Bronchial epithelial cell (primary cell): ENCODE results near the gene CNBP. TPM values are rescaled to one million over a fixed set of nuclear protein-coding genes. Genes with fewer than 3 reads are reported as not detected.
A peak's percentile ranks its signal among the peaks of the same experiment; 100 is the strongest.
"Not testable (repeated sequence)": the region's sequence is repeated elsewhere in the genome, so short reads cannot be mapped to it uniquely, and the experiment has no call there.

Source experiments
- DNase-seq: peaks from one replicate; pipeline ENCODE4 v3.0.0-alpha.2; 2010; ENCODE audit warnings: low read depth
- FAIRE-seq: peaks from 2 replicates; lab custom pipeline; 2011; peaks lifted over from hg19 to GRCh38; lab: Jason Lieb, UNC
- H3K27me3 ChIP-seq: 2 replicates; pipeline ENCODE4 v1.5.1; 2011; ENCODE audit warnings: low read length; ENCODE audit not compliant: control insufficient read depth, insufficient read depth
- H3K36me3 ChIP-seq: 2 replicates; pipeline ENCODE4 v1.5.1; 2011; ENCODE audit warnings: low read length; ENCODE audit not compliant: control insufficient read depth, insufficient read depth
- H3K4me3 ChIP-seq: 2 replicates; pipeline ENCODE4 v1.5.1; 2011; ENCODE audit warnings: mild to moderate bottlenecking, low read depth, low read length, control low read depth
- CTCF ChIP-seq: IDR thresholded peaks from 2 replicates; pipeline ENCODE4 v1.5.1; 2011; ENCODE audit warnings: mild to moderate bottlenecking, moderate library complexity, low read length, control low read depth, inconsistent platforms; ENCODE audit not compliant: insufficient read depth, severe bottlenecking
- total RNA-seq: library from RNA; depleted of rRNA; stranded (reverse); fragments of >200 nt; gene quantifications from 2 replicates; pipeline ENCODE4 v1.2.1, GENCODE V29; 2014

The CNBP gene
- total RNA-seq, 1 donor from 2014 or later = 535 TPM

DNA sequence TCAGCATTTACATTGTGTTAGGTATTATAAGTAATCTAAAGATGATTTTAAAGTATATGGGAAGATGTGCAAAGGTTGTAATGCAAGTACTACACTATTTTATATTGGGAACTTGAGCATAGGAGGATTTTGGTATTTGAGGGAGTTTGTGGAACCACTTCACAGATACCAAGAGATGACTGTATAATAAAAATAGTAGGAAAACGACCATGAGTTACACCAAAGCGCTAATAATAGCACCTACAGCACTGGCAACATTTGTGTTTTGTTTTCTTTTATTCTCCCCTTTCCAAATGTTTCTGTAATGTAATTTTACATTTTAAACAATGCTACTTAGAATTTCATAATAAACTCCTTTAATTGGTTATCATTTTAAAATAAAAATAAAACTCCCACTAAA lies 10.5 kb downstream of the CNBP start:
- no peak for FAIRE-seq
- Histone ChIP-seq H3K27me3 (no peaks in the 10 kb centered on the region), H3K36me3 (peaks cover 13% of the 10 kb centered on the region), H3K4me3 (no peak overlapping the region)
- no peak for TF ChIP-seq CTCF
- DNase-seq = no peak

DNA sequence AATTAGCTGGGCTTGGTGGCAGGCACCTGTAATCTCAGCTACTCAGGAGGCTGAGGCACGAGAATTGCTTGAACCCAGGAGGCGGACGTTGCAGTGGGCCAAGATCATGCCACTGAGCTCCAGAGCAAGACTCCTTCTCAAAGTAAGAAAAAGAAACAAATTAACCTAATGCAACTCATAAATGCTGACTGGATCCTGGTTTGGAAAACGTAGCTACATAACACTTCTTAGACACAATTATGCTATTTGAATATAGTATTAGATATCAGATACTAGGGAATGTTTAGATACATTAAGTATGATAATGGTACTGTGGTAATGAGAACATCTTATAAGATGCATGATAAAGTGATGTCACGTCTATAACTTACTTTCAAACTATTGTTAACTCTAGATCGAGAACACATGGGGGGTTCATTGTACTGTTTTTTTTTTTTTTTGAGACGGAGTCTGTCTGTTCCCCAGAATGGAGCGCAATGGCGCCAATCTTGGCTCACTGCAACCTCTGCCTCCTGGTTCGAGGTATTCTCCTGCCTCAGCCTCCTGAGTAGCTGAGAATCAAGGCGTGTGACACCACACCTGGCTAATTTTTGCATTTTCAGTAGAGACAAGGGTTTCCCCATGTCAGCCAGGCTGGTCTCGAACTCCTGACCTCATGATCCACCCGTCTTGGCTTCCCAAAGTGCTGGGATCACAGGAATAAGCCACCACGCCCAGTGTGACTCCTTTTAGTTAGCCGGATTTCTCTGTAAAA lies 16.9 kb downstream of the CNBP start:
- DNase-seq (no peak), FAIRE-seq (no peak)
- Histone ChIP-seq H3K36me3 (peaks cover 18% of the 10 kb centered on the region), H3K4me3 (no peak overlapping the region), H3K27me3 (no peaks in the 10 kb centered on the region)
- no peak for TF ChIP-seq CTCF

- peaks cover 12% of the 10 kb centered on the region for H3K36me3 ChIP-seq
- DNase-seq, FAIRE-seq, H3K27me3 ChIP-seq, H3K4me3 ChIP-seq: not testable (repeated sequence)
Measured at GRCh38 chr3:129165594-129165993, 18.1 kb downstream of the CNBP start.

DNA sequence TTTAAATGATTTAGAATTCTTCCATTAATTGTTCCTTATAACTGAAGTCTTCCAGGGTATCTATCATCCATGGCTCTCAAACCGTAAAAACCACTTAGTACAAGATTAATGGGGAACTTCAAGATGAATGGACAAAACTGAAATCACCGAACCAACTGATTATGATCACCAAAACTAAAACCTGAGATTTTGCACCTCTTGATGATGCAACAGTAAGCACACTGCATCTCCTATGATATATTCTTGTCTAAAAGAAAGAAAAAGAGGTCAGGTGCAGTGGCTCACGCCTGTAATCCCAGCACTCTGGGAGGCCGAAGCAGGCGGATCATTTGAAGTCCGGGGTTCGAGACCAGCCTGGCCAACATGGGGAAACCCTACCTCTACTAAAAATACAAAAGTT lies 19.2 kb downstream of the CNBP start:
- TF ChIP-seq CTCF = no peak
- Histone ChIP-seq H3K36me3 (peaks cover 8% of the 10 kb centered on the region), H3K4me3 (no peak overlapping the region), H3K27me3 (no peaks in the 10 kb centered on the region)
- FAIRE-seq = no peak
- DNase-seq = no peak

DNA sequence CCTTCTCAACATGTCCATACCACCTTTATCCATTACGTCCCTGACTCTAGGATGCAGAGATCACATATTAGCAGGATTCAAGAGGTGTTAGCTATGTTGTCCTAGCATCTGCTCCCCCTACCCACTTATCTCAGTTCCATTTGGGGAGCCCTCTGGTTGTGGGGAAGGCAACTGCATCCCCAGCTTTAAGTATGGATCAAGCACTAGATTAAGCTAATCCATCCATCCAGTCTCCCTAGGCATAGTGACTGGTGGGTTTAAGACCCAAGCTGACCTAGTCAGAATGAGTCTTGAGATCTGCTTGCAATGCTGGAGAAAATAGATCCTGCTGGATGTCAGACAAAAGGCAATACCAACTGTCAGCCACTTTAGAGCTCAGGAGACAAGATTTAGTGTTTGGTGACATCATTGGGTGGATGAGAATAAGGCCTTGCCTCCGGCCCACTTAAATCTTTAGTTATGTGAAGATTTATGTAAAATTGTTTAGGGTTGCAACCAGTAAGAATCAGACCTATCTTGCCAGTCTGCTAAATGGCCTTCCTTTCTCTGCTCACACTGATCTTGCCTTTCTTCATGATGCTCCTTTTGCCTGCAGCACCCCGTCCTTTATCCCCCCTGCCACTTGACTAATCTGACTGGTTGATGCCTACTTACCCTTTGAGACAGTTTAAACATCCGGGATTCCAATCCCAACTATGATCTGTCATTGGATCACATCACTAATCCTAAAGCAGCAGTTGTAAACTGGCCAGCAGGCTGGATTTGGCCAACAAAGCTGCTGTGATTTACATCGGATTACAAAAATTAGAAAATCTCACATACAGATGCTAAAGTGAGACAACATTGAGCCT lies 20.7 kb downstream of the CNBP start:
- TF ChIP-seq CTCF = peak; percentile 42
- DNase-seq (no peak), FAIRE-seq (no peak)
- Histone ChIP-seq H3K4me3 (no peak overlapping the region), H3K36me3 (peaks cover 8% of the 10 kb centered on the region), H3K27me3 (no peaks in the 10 kb centered on the region)

- peak; percentile 38 for DNase-seq
- peaks cover 4% of the 10 kb centered on the region for H3K36me3 ChIP-seq
- no peaks in the 10 kb centered on the region for H3K27me3 ChIP-seq
- FAIRE-seq = no peak
- H3K4me3 ChIP-seq = peak overlapping the region; percentile 77
- no peak for TF ChIP-seq CTCF
Measured at GRCh38 chr3:129161860-129162271, 21.8 kb downstream of the CNBP start.
